Measurements from ENCODE around the gene IL6ST. TPM values are rescaled to one million over a fixed set of nuclear protein-coding genes. Genes with fewer than 3 reads are reported as not detected.

IL6ST gene
- total and polyA plus RNA-seq, 2 experiments from 2014 or later, result 197 to 242 TPM

- H2AFZ ChIP-seq, result no peak overlapping the region
- H3K9ac ChIP-seq, result no peak overlapping the region
- H3K9me3 ChIP-seq (ENCODE audit: low read depth), result no peaks in the 10 kb centered on the region
- in situ Hi-C loops (cut with MboI), result loop anchor here (10.0 to 25.0 kb wide), 2 partner anchors 195 to 582 kb away; no protein-coding TSS in a partner anchor
- no peaks in the 10 kb centered on the region for H4K20me1 ChIP-seq (ENCODE audit: insufficient read depth)
- H3K4me2 ChIP-seq (ENCODE audit: unreplicated experiment), result no peak overlapping the region
- TF ChIP-seq EZH2phosphoT487 (IDR thresholded peaks at IDR 0.05; ENCODE audit: insufficient read depth, low read depth) (no peak), EZH2 (IDR thresholded peaks at IDR 0.05; ENCODE audit: insufficient read depth, poor library complexity, severe bottlenecking) (no peak)
- no peaks in the 10 kb centered on the region for H3K36me3 ChIP-seq (ENCODE audit: low read depth)
- no peaks in the 10 kb centered on the region for H3F3A ChIP-seq (ENCODE audit: insufficient read depth)
- no peaks in the 10 kb centered on the region for H3K27me3 ChIP-seq (replicated peaks; ENCODE audit: insufficient read depth)
- 97% methylated on average over 3 of the region's 3 CpGs for WGBS, 2 experiments (ENCODE audit: low coverage in 1 of 2, low lambda C conversion rate in 2 of 2, missing lambda C conversion rate in 2 of 2)
- H3K27ac ChIP-seq, result no peak overlapping the region
- H3K4me3 ChIP-seq, result no peak overlapping the region
- H3K9me2 ChIP-seq (ENCODE audit: insufficient read depth), result no peaks in the 10 kb centered on the region
- H3K79me2 ChIP-seq (ENCODE audit: insufficient read depth), result no peaks in the 10 kb centered on the region
- H3K4me1 ChIP-seq (ENCODE audit: insufficient read depth), result no peaks in the 10 kb centered on the region
- no peak for DNase-seq
Observed at GRCh38 chr5:55919625-55920024, 75.1 kb downstream of the IL6ST start.

DNA sequence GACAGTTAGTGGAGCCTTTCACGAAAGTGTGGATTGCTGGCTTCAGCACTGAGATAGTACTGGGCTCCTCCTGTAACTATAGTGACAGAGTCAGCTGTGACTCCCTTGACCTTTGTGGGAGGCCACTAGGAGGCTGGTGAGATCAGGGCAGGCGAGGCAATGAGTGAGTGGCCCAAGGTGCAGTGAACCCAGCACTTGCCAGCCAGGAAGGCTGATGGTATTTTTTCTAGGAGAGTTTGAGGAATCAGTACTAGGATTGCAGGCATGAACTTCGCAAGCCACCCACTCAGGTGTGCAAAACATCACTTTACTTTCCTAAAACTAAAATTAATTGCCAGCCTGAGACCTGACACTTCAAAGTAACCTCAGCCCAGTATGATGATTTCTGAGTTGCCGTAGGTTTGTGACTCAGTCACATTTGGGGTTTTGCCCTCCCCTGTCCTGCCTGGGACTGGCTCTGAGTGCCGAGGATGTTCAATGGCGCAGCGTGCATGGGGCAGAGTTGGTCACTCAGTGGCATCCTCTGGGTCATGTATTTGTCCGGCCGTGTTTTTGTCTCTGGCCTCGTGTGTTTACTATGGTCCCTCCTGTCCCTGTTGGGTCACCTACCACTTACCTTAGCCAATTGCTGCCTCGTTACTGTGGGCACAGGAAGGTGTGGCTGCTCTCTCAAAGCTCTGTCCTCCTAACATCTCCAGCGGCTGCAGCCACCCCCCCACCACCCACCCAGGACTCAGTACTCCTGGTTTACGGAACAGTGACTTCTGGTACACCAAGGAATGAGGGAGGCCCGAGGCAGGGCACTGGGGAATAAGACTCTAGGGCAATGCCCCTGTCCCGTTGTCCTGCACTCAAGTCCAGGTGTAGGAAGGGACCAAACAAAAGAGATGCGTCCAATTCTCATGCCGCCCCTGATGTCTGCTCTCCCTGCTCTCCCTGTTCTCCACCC is 76.4 kb downstream of the IL6ST start:
- no peak overlapping the region for H3K27ac ChIP-seq
- no peaks in the 10 kb centered on the region for H3K4me1 ChIP-seq (ENCODE audit: insufficient read depth)
- WGBS, 2 experiments (ENCODE audit: low coverage in 1 of 2, low lambda C conversion rate in 2 of 2, missing lambda C conversion rate in 2 of 2), result 93 to 94% methylated on average over 17 of the region's 17 CpGs
- no peaks in the 10 kb centered on the region for H3K9me3 ChIP-seq (ENCODE audit: low read depth)
- no peaks in the 10 kb centered on the region for H3K36me3 ChIP-seq (ENCODE audit: low read depth)
- H4K20me1 ChIP-seq (ENCODE audit: insufficient read depth), result no peaks in the 10 kb centered on the region
- H3K27me3 ChIP-seq (replicated peaks; ENCODE audit: insufficient read depth), result no peaks in the 10 kb centered on the region
- TF ChIP-seq EZH2phosphoT487 (IDR thresholded peaks at IDR 0.05; ENCODE audit: insufficient read depth, low read depth) (no peak), EZH2 (IDR thresholded peaks at IDR 0.05; ENCODE audit: insufficient read depth, poor library complexity, severe bottlenecking) (no peak)
- H3K4me3 ChIP-seq, result no peak overlapping the region
- no peaks in the 10 kb centered on the region for H3K9me2 ChIP-seq (ENCODE audit: insufficient read depth)
- no peak overlapping the region for H3K4me2 ChIP-seq (ENCODE audit: unreplicated experiment)
- no peaks in the 10 kb centered on the region for H3F3A ChIP-seq (ENCODE audit: insufficient read depth)
- H3K79me2 ChIP-seq (ENCODE audit: insufficient read depth), result no peaks in the 10 kb centered on the region
- in situ Hi-C loops (cut with MboI), result loop anchor here (10.0 to 25.0 kb wide), 2 partner anchors 194 to 581 kb away; no protein-coding TSS in a partner anchor
- no peak for DNase-seq
- H2AFZ ChIP-seq, result no peak overlapping the region
- H3K9ac ChIP-seq, result no peak overlapping the region

- Histone ChIP-seq H3K79me2 (ENCODE audit: insufficient read depth) (no peaks in the 10 kb centered on the region), H3K4me1 (ENCODE audit: insufficient read depth) (no peaks in the 10 kb centered on the region), H3K36me3 (ENCODE audit: low read depth) (no peaks in the 10 kb centered on the region), H3K4me3 (no peak overlapping the region), H3K27me3 (replicated peaks; ENCODE audit: insufficient read depth) (no peaks in the 10 kb centered on the region), H3K9ac (no peak overlapping the region), H3F3A (ENCODE audit: insufficient read depth) (no peaks in the 10 kb centered on the region), H3K9me2 (ENCODE audit: insufficient read depth) (no peaks in the 10 kb centered on the region), H2AFZ (no peak overlapping the region), H3K4me2 (ENCODE audit: unreplicated experiment) (no peak overlapping the region), H3K9me3 (ENCODE audit: low read depth) (no peaks in the 10 kb centered on the region), H4K20me1 (ENCODE audit: insufficient read depth) (no peaks in the 10 kb centered on the region), H3K27ac (no peak overlapping the region)
- in situ Hi-C loops (cut with MboI), result loop anchor here (10.0 to 25.0 kb wide), 2 partner anchors 193 to 580 kb away; no protein-coding TSS in a partner anchor
- WGBS, 2 experiments (ENCODE audit: low coverage in 1 of 2, low lambda C conversion rate in 2 of 2, missing lambda C conversion rate in 2 of 2), result 90 to 93% methylated on average over 5 of the region's 5 CpGs
- TF ChIP-seq EZH2phosphoT487 (IDR thresholded peaks at IDR 0.05; ENCODE audit: insufficient read depth, low read depth) (no peak), EZH2 (IDR thresholded peaks at IDR 0.05; ENCODE audit: insufficient read depth, poor library complexity, severe bottlenecking) (no peak)
- no peak for DNase-seq
Observed at GRCh38 chr5:55917402-55918086, 77.2 kb downstream of the IL6ST start.

- Histone ChIP-seq H4K20me1 (ENCODE audit: insufficient read depth) (no peaks in the 10 kb centered on the region), H3F3A (ENCODE audit: insufficient read depth) (no peaks in the 10 kb centered on the region), H3K79me2 (ENCODE audit: insufficient read depth) (no peaks in the 10 kb centered on the region), H2AFZ (no peak overlapping the region), H3K9me3 (ENCODE audit: low read depth) (no peaks in the 10 kb centered on the region), H3K36me3 (ENCODE audit: low read depth) (no peaks in the 10 kb centered on the region), H3K4me2 (ENCODE audit: unreplicated experiment) (no peak overlapping the region), H3K27me3 (replicated peaks; ENCODE audit: insufficient read depth) (no peaks in the 10 kb centered on the region), H3K9me2 (ENCODE audit: insufficient read depth) (no peaks in the 10 kb centered on the region), H3K27ac (no peak overlapping the region), H3K4me3 (no peak overlapping the region), H3K9ac (no peak overlapping the region), H3K4me1 (ENCODE audit: insufficient read depth) (peaks cover 4% of the 10 kb centered on the region)
- no peak for DNase-seq
- in situ Hi-C loops (cut with MboI), result loop anchor here (10.0 to 25.0 kb wide), 2 partner anchors 192 to 580 kb away; no protein-coding TSS in a partner anchor
- TF ChIP-seq EZH2phosphoT487 (IDR thresholded peaks at IDR 0.05; ENCODE audit: insufficient read depth, low read depth) (no peak), EZH2 (IDR thresholded peaks at IDR 0.05; ENCODE audit: insufficient read depth, poor library complexity, severe bottlenecking) (no peak)
- 80% methylated on average over 10 of the region's 10 CpGs for WGBS, 2 experiments (ENCODE audit: low coverage in 1 of 2, low lambda C conversion rate in 2 of 2, missing lambda C conversion rate in 2 of 2)
Observed at GRCh38 chr5:55916986-55917385, 77.8 kb downstream of the IL6ST start.

Measured in GM23248 (cell line).